Peyer's patch (tissue), 4 donors: Measurements from ENCODE around the gene SEMA4D. TPM values are rescaled to one million over a fixed set of nuclear protein-coding genes. Genes with fewer than 3 reads are reported as not detected.
"Not testable (repeated sequence)": the region's sequence is repeated elsewhere in the genome, so short reads cannot be mapped to it uniquely, and the experiment has no call there.

Source experiments
- DNase-seq, 3 donors: peaks; one replicate each; pipeline ENCODE4 v3.0.0-alpha.2; 2017 to 2019
- H3K27ac ChIP-seq, 4 donors: fragments of 200-600 bp; sonication (generic); one replicate each; pipeline ENCODE4 v1.5.1; 2016 to 2019
- H3K27me3 ChIP-seq, 2 donors: fragments of 200-600 bp; sonication (generic); one replicate each; pipeline ENCODE4 v1.5.1; 2019
- H3K36me3 ChIP-seq, 3 donors: fragments of 200-600 bp; sonication (generic); one replicate each; pipeline ENCODE4 v1.5.1; 2016 to 2019
- H3K4me1 ChIP-seq, 4 donors: fragments of 200-600 bp; sonication (generic); one replicate each; pipeline ENCODE4 v1.5.1; 2016 to 2019
- H3K4me3 ChIP-seq, 4 donors: fragments of 200-600 bp; sonication (generic); 1 replicate in 3 of 4; 2 replicates in 1 of 4; pipeline ENCODE4 v1.5.1; 2016 to 2019; ENCODE audit warnings: mild to moderate bottlenecking in 1 of 4
- H3K9me3 ChIP-seq, 4 donors: fragments of 200-600 bp; sonication (generic); one replicate each; pipeline ENCODE4 v1.5.1; 2016 to 2019; ENCODE audit warnings: mild to moderate bottlenecking in 1 of 4
- POLR2A ChIP-seq, 2 donors: fragments of 450-650 bp; IDR thresholded peaks; one replicate each; pipeline ENCODE4 v1.5.1; 2017; ENCODE audit warnings: antibody characterized with exemption in 2 of 2, mild to moderate bottlenecking in 2 of 2, moderate library complexity in 2 of 2
- total RNA-seq, 4 donors: library from RNA; depleted of rRNA; stranded (reverse); fragments of >200 nt; gene quantifications; one replicate each; pipeline ENCODE4 v1.1.0, GENCODE V29; 2016
- TF ChIP-seq, protein P1 (sequence below), 6 experiments: fragments of 450-650 bp in 4 of 6; fragments of 200-600 bp in 2 of 6; sonication (generic) in 1 of 6; IDR thresholded peaks; one replicate each; pipeline ENCODE4 v1.5.1; 2017 to 2019; ENCODE audit warnings: antibody characterized with exemption in 6 of 6, mild to moderate bottlenecking in 3 of 6, moderate library complexity in 1 of 6

The SEMA4D gene
- total RNA-seq, 4 donors from 2014 or later, result 24.3 to 124 (median 30.0) TPM

DNA sequence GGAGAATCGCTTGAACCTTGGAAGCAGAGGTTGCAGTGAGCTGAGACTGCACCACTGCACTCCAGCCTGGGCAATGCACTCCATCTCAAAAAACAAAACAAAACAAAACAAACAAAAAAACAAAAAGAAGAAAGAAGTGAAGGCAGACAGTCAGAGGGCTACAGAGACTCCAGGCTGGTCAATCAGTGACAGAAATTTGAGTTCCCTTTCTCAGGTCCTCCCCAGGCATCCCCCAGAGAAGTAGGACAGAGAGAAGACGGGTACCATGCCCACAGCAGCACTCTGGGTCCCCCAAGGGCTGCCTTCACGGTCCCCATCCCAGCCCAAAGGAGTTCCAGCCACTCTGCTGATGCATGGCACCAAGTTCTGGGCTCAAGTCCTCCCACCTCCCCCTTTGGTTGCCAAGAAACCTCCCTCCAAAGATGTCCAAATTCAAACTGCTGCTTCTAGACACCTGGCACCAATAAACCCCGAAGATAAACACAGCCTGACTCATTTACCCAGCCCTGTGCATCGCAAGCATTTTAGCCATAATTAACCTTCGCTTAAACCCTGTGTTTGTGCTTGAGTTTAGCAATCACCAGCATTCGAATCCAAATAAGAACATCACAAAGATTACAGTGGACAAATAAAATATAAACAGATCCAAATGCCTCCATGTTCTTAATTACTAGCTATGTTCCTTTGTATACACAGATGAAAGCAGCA lies 24.0 kb downstream of the SEMA4D start:
- H3K9me3 ChIP-seq, result no peaks in the 10 kb centered on the region
- peak in 2 of 3 donors; percentile 30 to 44 for DNase-seq
- H3K4me3 ChIP-seq, result no peak overlapping the region
- peaks cover 0 to 22% (median 10%) of the 10 kb centered on the region in 4 donors for H3K4me1 ChIP-seq
- no peak for TF ChIP-seq POLR2A (IDR thresholded peaks at IDR 0.05)
- H3K27ac ChIP-seq, result peak overlapping the region in 3 of 4 donors; percentile 10 to 53 (median 51)
- no peaks in the 10 kb centered on the region for H3K27me3 ChIP-seq
- no peaks in the 10 kb centered on the region for H3K36me3 ChIP-seq

GRCh38 chr9:89471796-89472320 lies 26.1 kb downstream of the SEMA4D start:
- H3K27me3 ChIP-seq, H3K36me3 ChIP-seq, H3K4me3 ChIP-seq, H3K9me3 ChIP-seq: not testable (repeated sequence)
- DNase-seq, result peak in 2 of 3 donors; percentile 6 to 40
- peaks cover 0 to 14% (median 13%) of the 10 kb centered on the region in 4 donors for H3K4me1 ChIP-seq
- H3K27ac ChIP-seq, result peak overlapping the region in 1 of 4 donors; percentile 19

DNA sequence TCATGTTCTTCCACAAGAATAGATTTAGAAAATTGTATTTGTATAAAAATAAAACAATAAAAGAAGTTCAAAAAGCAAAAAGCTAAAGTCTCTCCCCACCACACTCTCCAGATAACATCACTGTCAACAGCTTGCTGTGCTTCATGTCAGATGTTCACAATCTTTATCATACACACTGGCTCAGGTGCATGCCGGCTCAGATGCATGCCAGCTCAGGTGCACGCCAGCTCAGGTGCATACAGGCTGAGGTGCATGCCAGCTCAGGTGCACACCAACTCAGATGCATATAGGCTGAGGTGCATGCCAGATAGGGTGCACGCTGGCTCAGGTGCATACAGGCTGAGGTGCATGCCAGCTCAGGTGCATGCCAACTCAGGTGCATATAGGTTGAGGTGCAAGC lies 26.5 kb downstream of the SEMA4D start:
- Histone ChIP-seq H3K4me1 (peaks cover 0 to 19% (median 11%) of the 10 kb centered on the region in 4 donors), H3K9me3 (no peaks in the 10 kb centered on the region), H3K27ac (peak overlapping the region in 3 of 4 donors; percentile 0 to 52 (median 37)), H3K27me3 (no peaks in the 10 kb centered on the region), H3K4me3 (no peak overlapping the region), H3K36me3 (no peaks in the 10 kb centered on the region)
- DNase-seq, result peak in 1 of 3 donors; percentile 45
- no peak for TF ChIP-seq POLR2A (IDR thresholded peaks at IDR 0.05)
- TF ChIP-seq, protein P1, sequence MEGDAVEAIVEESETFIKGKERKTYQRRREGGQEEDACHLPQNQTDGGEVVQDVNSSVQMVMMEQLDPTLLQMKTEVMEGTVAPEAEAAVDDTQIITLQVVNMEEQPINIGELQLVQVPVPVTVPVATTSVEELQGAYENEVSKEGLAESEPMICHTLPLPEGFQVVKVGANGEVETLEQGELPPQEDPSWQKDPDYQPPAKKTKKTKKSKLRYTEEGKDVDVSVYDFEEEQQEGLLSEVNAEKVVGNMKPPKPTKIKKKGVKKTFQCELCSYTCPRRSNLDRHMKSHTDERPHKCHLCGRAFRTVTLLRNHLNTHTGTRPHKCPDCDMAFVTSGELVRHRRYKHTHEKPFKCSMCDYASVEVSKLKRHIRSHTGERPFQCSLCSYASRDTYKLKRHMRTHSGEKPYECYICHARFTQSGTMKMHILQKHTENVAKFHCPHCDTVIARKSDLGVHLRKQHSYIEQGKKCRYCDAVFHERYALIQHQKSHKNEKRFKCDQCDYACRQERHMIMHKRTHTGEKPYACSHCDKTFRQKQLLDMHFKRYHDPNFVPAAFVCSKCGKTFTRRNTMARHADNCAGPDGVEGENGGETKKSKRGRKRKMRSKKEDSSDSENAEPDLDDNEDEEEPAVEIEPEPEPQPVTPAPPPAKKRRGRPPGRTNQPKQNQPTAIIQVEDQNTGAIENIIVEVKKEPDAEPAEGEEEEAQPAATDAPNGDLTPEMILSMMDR (IDR thresholded peaks at IDR 0.05), result no peak

- Histone ChIP-seq H3K36me3 (no peaks in the 10 kb centered on the region), H3K4me1 (peaks cover 0 to 24% (median 11%) of the 10 kb centered on the region in 4 donors), H3K27ac (peak overlapping the region; percentile 0 to 96 (median 28)), H3K27me3 (no peaks in the 10 kb centered on the region), H3K4me3 (no peak overlapping the region), H3K9me3 (no peaks in the 10 kb centered on the region)
- TF ChIP-seq, protein P1 (IDR thresholded peaks at IDR 0.05), result no peak
- TF ChIP-seq POLR2A (IDR thresholded peaks at IDR 0.05), result no peak
- DNase-seq, result peak in 1 of 3 donors; percentile 23
Measured at GRCh38 chr9:89470224-89470839, 27.6 kb downstream of the SEMA4D start.

GRCh38 chr9:89469003-89469402 lies 28.9 kb downstream of the SEMA4D start:
- H3K4me1 ChIP-seq, result peaks cover 0 to 24% (median 10%) of the 10 kb centered on the region in 4 donors
- no peak for DNase-seq
- peak overlapping the region; percentile 50 to 96 (median 76) for H3K27ac ChIP-seq
- no peak overlapping the region for H3K4me3 ChIP-seq
- H3K9me3 ChIP-seq, result no peaks in the 10 kb centered on the region
- H3K36me3 ChIP-seq, result no peaks in the 10 kb centered on the region
- no peaks in the 10 kb centered on the region for H3K27me3 ChIP-seq
- no peak for TF ChIP-seq POLR2A (IDR thresholded peaks at IDR 0.05)

GRCh38 chr9:89468281-89468960 lies 29.5 kb downstream of the SEMA4D start:
- Histone ChIP-seq H3K4me3 (no peak overlapping the region), H3K27ac (peak overlapping the region; percentile 50 to 96 (median 76)), H3K4me1 (peaks cover 0 to 27% (median 12%) of the 10 kb centered on the region in 4 donors), H3K9me3 (no peaks in the 10 kb centered on the region), H3K36me3 (no peaks in the 10 kb centered on the region), H3K27me3 (no peaks in the 10 kb centered on the region)
- peak in 2 of 3 donors; percentile 3 to 45 for DNase-seq
- TF ChIP-seq, protein P1 (IDR thresholded peaks at IDR 0.05), result no peak
- no peak for TF ChIP-seq POLR2A (IDR thresholded peaks at IDR 0.05)
